CD4-positive, alpha-beta T cell treated with Interferon gamma for 1 hour (primary cell): ENCODE measurements around the gene WNK2.

Experiments used
- DNase-seq: peaks from one replicate; pipeline ENCODE4 v3.0.0-alpha.2; 2020

The WNK2 gene

DNA sequence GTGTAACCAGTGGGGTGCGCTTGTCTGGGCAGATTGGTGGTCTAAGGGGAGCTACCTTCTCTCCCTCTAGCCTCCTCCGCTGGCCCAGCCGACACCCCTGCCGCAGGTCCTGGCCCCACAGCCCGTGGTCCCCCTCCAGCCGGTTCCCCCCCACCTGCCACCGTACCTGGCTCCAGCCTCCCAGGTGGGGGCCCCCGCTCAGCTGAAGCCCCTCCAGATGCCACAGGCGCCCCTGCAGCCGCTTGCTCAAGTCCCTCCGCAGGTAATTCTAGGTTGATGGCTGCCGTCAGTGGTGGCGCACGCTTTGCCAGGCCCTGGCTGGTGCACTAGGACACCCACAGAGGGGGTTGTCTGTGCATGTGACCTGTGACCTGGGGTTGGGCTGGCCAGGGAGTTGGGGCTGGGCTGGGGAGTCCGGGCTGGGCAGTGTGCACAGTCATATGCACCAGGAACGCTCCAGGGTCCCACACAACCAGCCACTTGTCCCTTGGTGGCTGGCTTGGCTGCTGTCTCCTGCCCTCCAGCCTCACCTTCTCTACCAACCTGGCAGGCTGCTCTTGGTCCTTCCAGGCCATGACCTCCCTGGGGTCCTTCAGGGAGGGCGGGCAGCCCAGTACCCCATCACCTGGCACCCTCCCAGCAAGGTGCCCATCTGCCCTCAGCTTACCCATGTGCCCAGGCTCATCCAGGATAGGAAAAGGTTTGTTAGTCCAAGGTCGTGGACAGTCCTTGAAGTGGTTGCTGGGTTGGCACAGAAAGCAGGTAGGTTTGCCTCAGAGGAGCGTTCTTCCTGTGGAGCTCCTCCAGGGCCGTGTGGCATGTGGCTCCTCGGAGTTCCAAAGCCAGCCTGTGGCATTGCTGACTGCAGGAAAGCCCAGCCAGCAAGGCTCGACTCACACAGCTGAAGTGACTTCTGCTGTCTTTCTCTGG is 73.2 kb downstream of the WNK2 start:
- no peak for DNase-seq

DNA sequence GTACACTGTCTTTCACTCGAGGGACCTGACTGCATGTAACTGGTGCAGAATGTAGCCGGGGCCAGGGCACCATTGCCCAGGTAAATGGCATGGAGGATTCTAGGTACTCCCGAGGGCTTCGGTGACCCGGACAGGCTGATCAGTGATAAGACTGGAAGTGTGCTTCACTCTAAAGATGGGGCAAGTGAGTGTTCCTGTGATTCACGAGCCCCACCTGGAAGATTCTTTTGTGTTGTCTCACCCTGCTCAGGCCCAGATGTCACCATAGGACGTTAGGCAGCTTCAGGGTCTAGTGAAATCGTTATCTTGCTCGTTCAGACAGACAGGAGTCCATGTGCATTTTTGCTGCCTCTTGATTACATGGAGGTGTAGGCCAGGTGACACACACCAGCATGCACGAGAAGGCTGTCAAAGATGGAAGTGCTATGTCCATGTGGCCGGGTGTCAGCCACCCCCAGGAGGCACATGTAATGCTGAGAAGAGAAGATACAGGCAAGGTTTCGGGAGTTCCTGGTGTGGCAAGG is 73.9 kb downstream of the WNK2 start:
- no peak for DNase-seq

DNA sequence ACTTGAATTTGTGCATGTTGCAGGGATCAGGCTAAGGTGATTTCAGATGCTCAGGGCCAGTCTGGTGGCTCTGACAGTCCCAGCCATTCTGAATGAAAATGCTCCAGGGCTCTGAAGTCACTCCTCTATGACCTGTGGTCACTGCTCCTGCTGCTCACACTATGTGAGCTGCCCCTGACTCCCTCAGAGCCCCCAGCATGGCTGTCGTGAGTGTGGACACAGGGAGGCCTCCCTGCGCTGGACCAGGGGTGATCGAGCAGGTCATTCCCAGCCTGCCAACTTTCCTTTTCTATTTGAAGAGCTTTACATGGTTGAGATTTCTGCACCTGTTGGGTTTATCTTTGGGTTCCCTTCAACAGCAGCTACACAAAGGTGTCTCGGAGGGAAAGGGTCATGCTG is 74.5 kb downstream of the WNK2 start:
- DNase-seq, result no peak

- no peak for DNase-seq
These were observed 75.0 kb downstream of the WNK2 start for GRCh38 chr9:93258818-93259489.

GRCh38 chr9:93259490-93260262 is 75.7 kb downstream of the WNK2 start:
- DNase-seq, result no peak

GRCh38 chr9:93260263-93261066 is 76.5 kb downstream of the WNK2 start:
- no peak for DNase-seq

DNA sequence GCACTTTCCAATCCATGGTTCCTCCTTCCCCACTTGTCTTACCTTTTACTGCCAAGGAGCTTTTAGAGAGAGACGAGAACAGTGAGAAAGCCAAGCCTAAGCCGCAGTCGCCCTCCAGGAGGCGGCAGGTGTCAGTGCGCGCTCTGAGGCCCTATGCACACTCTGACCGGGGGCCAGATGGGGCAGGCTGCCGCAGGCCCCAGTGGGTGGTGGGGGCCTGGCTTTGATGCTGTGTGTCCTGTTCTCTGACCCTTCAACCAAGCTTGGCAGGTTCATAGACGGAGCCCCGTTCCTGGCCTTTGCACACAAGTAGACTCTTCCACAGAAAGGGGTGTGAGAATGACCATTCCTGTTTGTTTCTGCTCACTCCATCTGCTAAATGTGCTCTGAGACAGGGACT is 77.3 kb downstream of the WNK2 start:
- DNase-seq, result no peak

GRCh38 chr9:93261735-93262523 is 78.0 kb downstream of the WNK2 start:
- DNase-seq, result no peak

- DNase-seq, result no peak
These were observed 78.8 kb downstream of the WNK2 start for GRCh38 chr9:93262537-93263310.

- DNase-seq, result no peak
These were observed 79.6 kb downstream of the WNK2 start for GRCh38 chr9:93263334-93264229.

DNA sequence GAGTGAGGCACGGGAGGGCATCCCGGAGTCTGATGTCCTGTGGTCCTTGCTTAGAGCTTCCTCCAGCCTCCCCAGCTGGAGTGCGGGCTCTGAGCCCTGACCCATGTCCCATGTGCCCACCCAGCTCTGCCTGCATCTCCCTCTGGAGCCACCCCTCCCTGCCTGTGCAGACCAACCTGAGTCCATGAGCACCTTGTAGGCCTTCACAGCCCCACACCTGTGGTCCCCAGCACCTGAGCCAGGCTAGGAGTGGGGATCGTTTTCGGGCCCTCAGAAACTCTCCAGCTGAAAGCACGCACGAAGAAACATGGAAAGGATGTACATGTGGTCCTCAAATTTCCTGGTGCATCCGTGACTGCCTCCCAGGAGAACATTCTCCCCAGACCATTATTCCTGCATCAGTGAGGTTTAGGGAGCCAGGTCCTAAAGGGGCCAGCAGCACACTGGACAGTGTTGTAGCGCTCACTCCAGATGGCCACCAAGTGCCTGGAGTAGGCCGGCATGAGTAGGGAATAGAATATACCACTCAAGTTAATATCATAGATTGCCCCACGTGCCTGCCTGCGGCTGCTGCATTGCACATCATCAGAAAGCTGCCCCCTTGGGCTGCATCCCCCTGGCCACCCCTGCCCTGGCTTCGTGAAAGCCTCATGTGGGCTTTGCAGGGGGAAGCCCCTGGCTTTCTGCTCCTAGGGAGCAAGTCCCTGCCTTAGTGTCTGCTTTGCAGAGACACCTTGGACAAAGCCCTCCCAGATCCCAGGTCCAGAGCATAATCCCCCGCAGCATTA is 80.6 kb downstream of the WNK2 start:
- no peak for DNase-seq

DNA sequence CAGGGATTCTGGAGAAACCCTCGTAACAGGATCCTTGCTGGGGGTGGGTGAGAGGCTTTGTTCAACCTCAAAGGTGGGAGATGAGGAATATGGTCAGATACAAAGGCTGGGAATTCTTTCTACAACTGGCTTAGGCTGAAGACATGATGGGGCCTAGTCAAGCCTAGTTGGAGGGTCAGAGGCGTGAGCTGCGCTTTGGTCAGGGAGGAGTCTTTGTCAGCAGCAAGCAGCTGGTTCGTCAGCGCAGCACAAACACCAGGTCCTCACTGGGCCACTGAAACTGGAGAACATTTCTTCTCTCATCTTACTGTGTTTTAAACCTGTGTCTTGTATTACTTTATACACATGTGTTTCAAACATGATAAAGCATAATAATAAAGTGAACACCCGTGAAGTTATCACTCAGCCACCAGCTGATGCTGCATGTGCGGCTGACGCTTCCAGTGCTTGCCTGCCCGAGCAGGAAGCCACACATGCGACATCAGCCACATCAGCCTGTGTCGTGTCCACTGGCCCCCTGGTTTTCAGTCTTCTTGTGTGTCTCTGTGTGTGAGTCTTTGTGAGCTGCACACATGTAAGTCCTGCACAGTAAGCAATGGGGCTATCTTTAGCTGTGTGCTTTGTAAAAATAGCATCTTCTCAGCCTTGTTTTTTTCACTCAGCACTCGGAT is 81.5 kb downstream of the WNK2 start:
- DNase-seq, result no peak

DNA sequence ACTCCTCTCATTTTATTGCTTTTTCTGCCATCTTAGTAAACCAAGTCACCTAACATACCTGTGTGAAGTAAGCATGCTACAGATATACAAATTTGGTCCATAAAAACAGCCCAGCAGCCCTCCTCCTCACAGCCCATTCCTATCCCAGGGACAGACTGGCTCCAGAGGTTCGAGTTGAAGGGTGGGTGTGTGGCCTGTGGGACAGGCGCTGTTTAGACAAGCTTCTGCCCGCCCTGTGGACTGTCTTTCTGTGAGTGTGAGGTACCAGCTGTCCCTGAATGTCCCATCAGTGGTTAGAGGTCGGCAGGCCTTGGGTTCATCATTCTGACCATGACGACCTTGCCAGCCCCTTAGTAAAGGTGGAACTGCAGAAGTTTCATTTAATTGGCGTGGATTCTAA is 82.0 kb downstream of the WNK2 start:
- no peak for DNase-seq

GRCh38 chr9:93266521-93267001 is 82.6 kb downstream of the WNK2 start:
- DNase-seq, result no peak

DNA sequence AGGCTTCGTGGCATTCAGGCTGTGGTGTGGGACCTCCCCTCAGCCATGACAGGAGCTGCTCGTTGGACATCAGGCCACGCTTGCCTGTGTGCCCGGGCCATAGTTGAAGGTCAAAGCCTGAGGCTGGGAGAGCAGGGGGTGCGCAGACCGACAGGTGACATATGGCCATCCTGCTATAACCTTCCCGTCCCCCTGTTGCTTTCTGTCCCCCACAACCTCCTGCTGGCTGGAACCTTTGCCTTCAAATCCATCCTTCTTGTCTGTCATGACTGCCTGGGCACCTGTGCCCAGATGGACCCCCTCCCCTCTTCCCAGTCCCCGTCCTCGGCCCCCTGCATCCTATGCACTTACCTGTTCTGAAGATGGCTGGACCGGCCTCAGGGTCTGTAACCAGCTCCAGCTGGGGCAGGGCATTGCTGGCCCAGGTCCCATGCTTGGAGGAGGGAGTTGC is 83.2 kb downstream of the WNK2 start:
- no peak for DNase-seq

DNA sequence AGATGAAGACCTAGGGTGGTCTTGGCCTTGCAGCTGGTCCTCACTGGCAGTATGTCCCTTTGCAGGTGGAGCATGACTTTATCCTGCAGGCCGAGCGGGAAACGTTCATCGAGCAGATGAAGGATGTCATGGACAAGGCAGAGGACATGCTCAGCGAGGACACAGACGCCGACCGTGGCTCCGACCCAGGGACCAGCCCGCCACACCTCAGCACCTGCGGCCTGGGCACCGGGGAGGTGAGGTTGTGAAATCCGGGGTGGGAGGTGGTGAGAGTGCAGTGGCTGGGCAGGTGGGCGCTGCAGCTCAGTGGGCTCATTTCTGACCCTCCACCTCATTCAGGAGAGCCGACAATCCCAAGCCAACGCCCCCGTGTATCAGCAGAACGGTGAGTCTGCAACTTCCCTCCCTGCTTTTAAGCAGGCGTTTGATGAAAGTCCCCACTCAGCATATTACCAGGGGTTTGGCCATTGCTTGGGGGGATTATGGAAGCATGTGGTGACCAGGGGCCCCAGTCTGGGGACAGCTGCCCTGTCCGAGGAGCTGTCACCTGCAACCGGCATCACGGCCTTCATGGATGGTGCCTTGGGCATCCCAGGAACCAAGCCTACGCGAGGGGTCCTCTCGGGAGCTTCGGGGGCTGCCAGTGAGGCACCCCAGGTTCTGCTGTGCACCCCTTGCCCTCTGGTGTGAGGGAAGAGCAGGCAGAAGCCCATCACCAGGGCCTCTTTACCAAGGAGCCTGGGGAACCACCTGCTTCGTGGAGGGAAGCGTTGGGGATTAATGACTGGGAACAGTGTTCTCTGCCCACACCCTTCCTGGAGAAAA is 84.0 kb downstream of the WNK2 start:
- no peak for DNase-seq
